Measurements from ENCODE around the gene TPRA1. TPM values are rescaled to one million over a fixed set of nuclear protein-coding genes. Genes with fewer than 3 reads are reported as not detected.

TPRA1 gene
- total and polyA plus RNA-seq, 2 experiments from 2014 or later, result 16.7 to 30.4 TPM

GRCh38 chr3:127578168-127578567 is 12.4 kb downstream of the TPRA1 start (continued):
- TF ChIP-seq, protein P1, sequence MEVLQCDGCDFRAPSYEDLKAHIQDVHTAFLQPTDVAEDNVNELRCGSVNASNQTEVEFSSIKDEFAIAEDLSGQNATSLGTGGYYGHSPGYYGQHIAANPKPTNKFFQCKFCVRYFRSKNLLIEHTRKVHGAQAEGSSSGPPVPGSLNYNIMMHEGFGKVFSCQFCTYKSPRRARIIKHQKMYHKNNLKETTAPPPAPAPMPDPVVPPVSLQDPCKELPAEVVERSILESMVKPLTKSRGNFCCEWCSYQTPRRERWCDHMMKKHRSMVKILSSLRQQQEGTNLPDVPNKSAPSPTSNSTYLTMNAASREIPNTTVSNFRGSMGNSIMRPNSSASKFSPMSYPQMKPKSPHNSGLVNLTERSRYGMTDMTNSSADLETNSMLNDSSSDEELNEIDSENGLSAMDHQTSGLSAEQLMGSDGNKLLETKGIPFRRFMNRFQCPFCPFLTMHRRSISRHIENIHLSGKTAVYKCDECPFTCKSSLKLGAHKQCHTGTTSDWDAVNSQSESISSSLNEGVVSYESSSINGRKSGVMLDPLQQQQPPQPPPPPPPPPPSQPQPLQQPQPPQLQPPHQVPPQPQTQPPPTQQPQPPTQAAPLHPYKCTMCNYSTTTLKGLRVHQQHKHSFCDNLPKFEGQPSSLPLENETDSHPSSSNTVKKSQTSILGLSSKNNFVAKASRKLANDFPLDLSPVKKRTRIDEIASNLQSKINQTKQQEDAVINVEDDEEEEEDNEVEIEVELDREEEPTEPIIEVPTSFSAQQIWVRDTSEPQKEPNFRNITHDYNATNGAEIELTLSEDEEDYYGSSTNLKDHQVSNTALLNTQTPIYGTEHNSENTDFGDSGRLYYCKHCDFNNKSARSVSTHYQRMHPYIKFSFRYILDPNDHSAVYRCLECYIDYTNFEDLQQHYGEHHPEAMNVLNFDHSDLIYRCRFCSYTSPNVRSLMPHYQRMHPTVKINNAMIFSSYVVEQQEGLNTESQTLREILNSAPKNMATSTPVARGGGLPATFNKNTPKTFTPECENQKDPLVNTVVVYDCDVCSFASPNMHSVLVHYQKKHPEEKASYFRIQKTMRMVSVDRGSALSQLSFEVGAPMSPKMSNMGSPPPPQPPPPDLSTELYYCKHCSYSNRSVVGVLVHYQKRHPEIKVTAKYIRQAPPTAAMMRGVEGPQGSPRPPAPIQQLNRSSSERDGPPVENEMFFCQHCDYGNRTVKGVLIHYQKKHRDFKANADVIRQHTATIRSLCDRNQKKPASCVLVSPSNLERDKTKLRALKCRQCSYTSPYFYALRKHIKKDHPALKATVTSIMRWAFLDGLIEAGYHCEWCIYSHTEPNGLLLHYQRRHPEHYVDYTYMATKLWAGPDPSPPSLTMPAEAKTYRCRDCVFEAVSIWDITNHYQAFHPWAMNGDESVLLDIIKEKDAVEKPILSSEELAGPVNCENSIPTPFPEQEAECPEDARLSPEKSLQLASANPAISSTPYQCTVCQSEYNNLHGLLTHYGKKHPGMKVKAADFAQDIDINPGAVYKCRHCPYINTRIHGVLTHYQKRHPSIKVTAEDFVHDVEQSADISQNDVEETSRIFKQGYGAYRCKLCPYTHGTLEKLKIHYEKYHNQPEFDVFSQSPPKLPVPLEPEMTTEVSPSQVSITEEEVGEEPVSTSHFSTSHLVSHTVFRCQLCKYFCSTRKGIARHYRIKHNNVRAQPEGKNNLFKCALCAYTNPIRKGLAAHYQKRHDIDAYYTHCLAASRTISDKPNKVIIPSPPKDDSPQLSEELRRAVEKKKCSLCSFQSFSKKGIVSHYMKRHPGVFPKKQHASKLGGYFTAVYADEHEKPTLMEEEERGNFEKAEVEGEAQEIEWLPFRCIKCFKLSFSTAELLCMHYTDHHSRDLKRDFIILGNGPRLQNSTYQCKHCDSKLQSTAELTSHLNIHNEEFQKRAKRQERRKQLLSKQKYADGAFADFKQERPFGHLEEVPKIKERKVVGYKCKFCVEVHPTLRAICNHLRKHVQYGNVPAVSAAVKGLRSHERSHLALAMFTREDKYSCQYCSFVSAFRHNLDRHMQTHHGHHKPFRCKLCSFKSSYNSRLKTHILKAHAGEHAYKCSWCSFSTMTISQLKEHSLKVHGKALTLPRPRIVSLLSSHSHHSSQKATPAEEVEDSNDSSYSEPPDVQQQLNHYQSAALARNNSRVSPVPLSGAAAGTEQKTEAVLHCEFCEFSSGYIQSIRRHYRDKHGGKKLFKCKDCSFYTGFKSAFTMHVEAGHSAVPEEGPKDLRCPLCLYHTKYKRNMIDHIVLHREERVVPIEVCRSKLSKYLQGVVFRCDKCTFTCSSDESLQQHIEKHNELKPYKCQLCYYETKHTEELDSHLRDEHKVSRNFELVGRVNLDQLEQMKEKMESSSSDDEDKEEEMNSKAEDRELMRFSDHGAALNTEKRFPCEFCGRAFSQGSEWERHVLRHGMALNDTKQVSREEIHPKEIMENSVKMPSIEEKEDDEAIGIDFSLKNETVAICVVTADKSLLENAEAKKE (CRISPR knock-in tag; IDR thresholded peaks at IDR 0.05), result no peak
- no peak for TF ChIP-seq EZH2 (IDR thresholded peaks at IDR 0.05; ENCODE audit: low read depth, unreplicated experiment)
- no peak for TF ChIP-seq ZNF331 (CRISPR knock-in tag; IDR thresholded peaks at IDR 0.05; ENCODE audit: low read depth)
- TF ChIP-seq EZH2phosphoT487 (IDR thresholded peaks at IDR 0.05; ENCODE audit: unreplicated experiment), result no peak
- no peak for TF ChIP-seq ZNF114 (CRISPR knock-in tag; IDR thresholded peaks at IDR 0.05)
- TF ChIP-seq, protein P2, sequence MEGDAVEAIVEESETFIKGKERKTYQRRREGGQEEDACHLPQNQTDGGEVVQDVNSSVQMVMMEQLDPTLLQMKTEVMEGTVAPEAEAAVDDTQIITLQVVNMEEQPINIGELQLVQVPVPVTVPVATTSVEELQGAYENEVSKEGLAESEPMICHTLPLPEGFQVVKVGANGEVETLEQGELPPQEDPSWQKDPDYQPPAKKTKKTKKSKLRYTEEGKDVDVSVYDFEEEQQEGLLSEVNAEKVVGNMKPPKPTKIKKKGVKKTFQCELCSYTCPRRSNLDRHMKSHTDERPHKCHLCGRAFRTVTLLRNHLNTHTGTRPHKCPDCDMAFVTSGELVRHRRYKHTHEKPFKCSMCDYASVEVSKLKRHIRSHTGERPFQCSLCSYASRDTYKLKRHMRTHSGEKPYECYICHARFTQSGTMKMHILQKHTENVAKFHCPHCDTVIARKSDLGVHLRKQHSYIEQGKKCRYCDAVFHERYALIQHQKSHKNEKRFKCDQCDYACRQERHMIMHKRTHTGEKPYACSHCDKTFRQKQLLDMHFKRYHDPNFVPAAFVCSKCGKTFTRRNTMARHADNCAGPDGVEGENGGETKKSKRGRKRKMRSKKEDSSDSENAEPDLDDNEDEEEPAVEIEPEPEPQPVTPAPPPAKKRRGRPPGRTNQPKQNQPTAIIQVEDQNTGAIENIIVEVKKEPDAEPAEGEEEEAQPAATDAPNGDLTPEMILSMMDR (conservative IDR thresholded peaks at IDR 0.05; ENCODE audit: low read depth in 2 of 2), result no peak
- TF ChIP-seq STAT1 (IDR thresholded peaks at IDR 0.05; ENCODE audit: unreplicated experiment), result no peak
- TF ChIP-seq JUNB (IDR thresholded peaks at IDR 0.05; ENCODE audit: unreplicated experiment), result no peak

DNA sequence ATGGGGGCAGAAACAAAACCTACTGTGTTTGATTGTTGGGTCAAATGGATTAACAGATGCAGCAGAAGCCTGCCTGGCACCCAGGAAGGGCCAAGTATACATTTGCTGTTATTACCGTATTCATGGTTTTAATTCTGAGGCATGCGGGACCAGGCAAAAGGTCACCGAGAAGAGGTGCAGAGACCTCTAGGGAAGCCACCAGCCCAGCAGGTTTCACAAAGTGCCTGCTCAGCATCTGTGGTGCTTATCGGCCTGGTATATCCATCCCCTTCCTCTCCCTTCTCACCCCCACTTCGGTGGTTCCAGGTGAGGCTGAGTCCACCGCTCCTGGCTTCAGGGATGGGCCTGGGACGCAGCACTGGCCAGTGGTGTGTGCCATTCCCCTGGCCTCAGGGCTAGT is 13.1 kb downstream of the TPRA1 start:
- H3K27ac Mint-ChIP-seq, result no peak overlapping the region
- H3K27me3 ChIP-seq (ENCODE audit: insufficient read depth), result no peaks in the 10 kb centered on the region
- H3K9me2 ChIP-seq (ENCODE audit: insufficient read depth), result no peaks in the 10 kb centered on the region
- peaks cover 11% of the 10 kb centered on the region for H3K36me3 Mint-ChIP-seq (ENCODE audit: low read depth)
- H3K4me2 ChIP-seq, result no peak overlapping the region
- H3K4me1 Mint-ChIP-seq, result no peaks in the 10 kb centered on the region
- DNase-seq (ENCODE audit: low spot score) (no peak), ATAC-seq (no peak)
- no peaks in the 10 kb centered on the region for H3K36me3 ChIP-seq (ENCODE audit: insufficient read depth)
- H3F3A ChIP-seq (replicated peaks; ENCODE audit: low read depth), result no peaks in the 10 kb centered on the region
- no peak overlapping the region for H2AFZ ChIP-seq
- no peaks in the 10 kb centered on the region for H3K79me2 ChIP-seq (replicated peaks; ENCODE audit: insufficient read depth)
- H3K9me3 Mint-ChIP-seq, result no peaks in the 10 kb centered on the region; the same call in 2 of the 3 replicates
- no peak overlapping the region for H3K4me3 ChIP-seq
- no peaks in the 10 kb centered on the region for H3K4me1 ChIP-seq (ENCODE audit: insufficient read depth)
- no peak overlapping the region for H3K4me3 Mint-ChIP-seq
- H3K27me3 Mint-ChIP-seq (ENCODE audit: insufficient read depth, low read depth, poor library complexity), result peaks cover 14% of the 10 kb centered on the region
- no peak overlapping the region for H3K27ac ChIP-seq (ENCODE audit: low read depth)
- H4K20me1 ChIP-seq (replicated peaks; ENCODE audit: insufficient read depth), result peaks cover 8% of the 10 kb centered on the region; the same call in 1 of the 2 replicates
- TF ChIP-seq CREB1 (CRISPR knock-in tag; IDR thresholded peaks at IDR 0.05; ENCODE audit: low read depth) (no peak), POLR2AphosphoS5 (IDR thresholded peaks at IDR 0.05; ENCODE audit: low read depth) (no peak), ZNF114 (CRISPR knock-in tag; IDR thresholded peaks at IDR 0.05) (no peak), STAT1 (IDR thresholded peaks at IDR 0.05; ENCODE audit: unreplicated experiment) (no peak)
